GM20431 (cell line): ENCODE results near the gene MSRB1.

Experiments used
- in situ Hi-C: fragments of 300-500 bp; cut with MseI, MboI; formaldehyde crosslinking; loops from one replicate; pipeline ENCODE4 v1.15.0; 2020; ENCODE audit warnings: low sequenced_read_pairs; ENCODE audit not compliant: unreplicated experiment

MSRB1 gene

GRCh38 chr16:1979271-1980029, 36.5 kb upstream of the MSRB1 start:
- in situ Hi-C loops = no loop called here

- in situ Hi-C loops = no loop called here
These were observed 35.6 kb upstream of the MSRB1 start for GRCh38 chr16:1978476-1979120.

- in situ Hi-C loops = no loop called here
These were observed 34.9 kb upstream of the MSRB1 start for GRCh38 chr16:1977875-1978268.

GRCh38 chr16:1976951-1977874, 34.2 kb upstream of the MSRB1 start:
- in situ Hi-C loops = no loop called here

GRCh38 chr16:1976216-1976520, 33.2 kb upstream of the MSRB1 start:
- in situ Hi-C loops = no loop called here

- in situ Hi-C loops = no loop called here
These were observed 32.6 kb upstream of the MSRB1 start for GRCh38 chr16:1975432-1976215.

GRCh38 chr16:1974157-1975070, 31.4 kb upstream of the MSRB1 start:
- in situ Hi-C loops = no loop called here

- in situ Hi-C loops = no loop called here
These were observed 30.6 kb upstream of the MSRB1 start for GRCh38 chr16:1973461-1974156.

- in situ Hi-C loops = no loop called here
These were observed 29.5 kb upstream of the MSRB1 start for GRCh38 chr16:1972490-1972877.

- in situ Hi-C loops = no loop called here
These were observed 28.9 kb upstream of the MSRB1 start, which contains the start of gene TBL3 for GRCh38 chr16:1971796-1972489. Gene TBL3 (plus strand): TSS chr16:1972053. CDS start chr16:1972165, 112 bp downstream.

GRCh38 chr16:1968146-1968953, 25.4 kb upstream of the MSRB1 start:
- in situ Hi-C loops = no loop called here

GRCh38 chr16:1966460-1966859, 23.5 kb upstream of the MSRB1 start, which contains the start of gene RNF151:
Gene RNF151 (plus strand): TSS chr16:1966856. CDS start chr16:1966882, 26 bp downstream.
- in situ Hi-C loops = no loop called here

- in situ Hi-C loops = no loop called here
These were observed 22.5 kb upstream of the MSRB1 start for GRCh38 chr16:1965396-1966001.

GRCh38 chr16:1964506-1965395, 21.8 kb upstream of the MSRB1 start, which contains the start of gene RPS2:
Gene RPS2 (minus strand): TSS chr16:1964826. CDS start chr16:1964625, 201 bp downstream.
- in situ Hi-C loops = no loop called here

- in situ Hi-C loops = no loop called here
These were observed 21.0 kb upstream of the MSRB1 start for GRCh38 chr16:1963806-1964505.
